DOHH2 (cell line): ENCODE data around the gene PDE3B.
A peak's percentile ranks its signal among the peaks of the same experiment; 100 is the strongest.

ENCODE experiments used
- H3F3A ChIP-seq: fragments of 200-600 bp; sonication (generic), shearing (Covaris generic); 2 replicates; pipeline ENCODE4 v1.6.0; 2016; ENCODE audit warnings: antibody characterized with exemption, mild to moderate bottlenecking; ENCODE audit not compliant: control insufficient read depth, insufficient read depth
- H3K27ac ChIP-seq: fragments of 200-600 bp; sonication (generic); 2 replicates; pipeline ENCODE4 v1.5.1; 2014; ENCODE audit warnings: low read depth, mild to moderate bottlenecking, low read length, moderate library complexity
- H3K27me3 ChIP-seq: fragments of 200-600 bp; sonication (generic); 2 replicates; pipeline ENCODE4 v1.6.1; 2014; ENCODE audit warnings: mild to moderate bottlenecking, low read length, mixed read lengths; ENCODE audit not compliant: control insufficient read depth
- H3K36me3 ChIP-seq: fragments of 200-600 bp; sonication (generic); 2 replicates; pipeline ENCODE4 v1.6.1; 2014; ENCODE audit warnings: mild to moderate bottlenecking, low read length, moderate library complexity, mixed read lengths; ENCODE audit not compliant: control insufficient read depth
- H3K4me1 ChIP-seq: fragments of 200-600 bp; sonication (generic); 2 replicates; pipeline ENCODE4 v1.6.1; 2014; ENCODE audit warnings: mild to moderate bottlenecking, low read length, mixed read lengths; ENCODE audit not compliant: control insufficient read depth
- H3K4me2 ChIP-seq: fragments of 200-600 bp; sonication (generic); 2 replicates; pipeline ENCODE4 v1.6.0; 2014; ENCODE audit warnings: mild to moderate bottlenecking, low read length, moderate library complexity
- H3K4me3 ChIP-seq: fragments of 200-600 bp; sonication (generic); 2 replicates; pipeline ENCODE4 v1.5.1; 2014; ENCODE audit warnings: mild to moderate bottlenecking, low read length, mixed read lengths
- H3K79me2 ChIP-seq: fragments of 200-600 bp; sonication (generic); 2 replicates; pipeline ENCODE4 v1.6.1; 2014; ENCODE audit warnings: mild to moderate bottlenecking, low read length, mixed read lengths; ENCODE audit not compliant: control insufficient read depth
- H3K9me2 ChIP-seq: fragments of 200-600 bp; sonication (generic); replicated peaks from 2 replicates; pipeline ENCODE4 v1.6.1; 2014; ENCODE audit warnings: mild to moderate bottlenecking, low read length, mixed read lengths; ENCODE audit not compliant: control insufficient read depth
- H3K9me3 ChIP-seq: fragments of 200-600 bp; sonication (generic); 2 replicates; pipeline ENCODE4 v1.6.1; 2014; ENCODE audit warnings: antibody characterized with exemption, low read length, mixed read lengths; ENCODE audit not compliant: control insufficient read depth, insufficient read depth
- H4K20me1 ChIP-seq: fragments of 200-600 bp; sonication (generic); 2 replicates; pipeline ENCODE4 v1.6.0; 2014; ENCODE audit warnings: low read depth, mild to moderate bottlenecking, antibody characterized with exemption, low read length, moderate library complexity; ENCODE audit not compliant: control insufficient read depth, insufficient read depth
- CTCF ChIP-seq: fragments of 200-600 bp; sonication (generic); IDR thresholded peaks from one replicate; pipeline ENCODE4 v1.5.1; 2014; ENCODE audit warnings: antibody characterized with exemption, mild to moderate bottlenecking, low read depth, low read length; ENCODE audit not compliant: poor library complexity, severe bottlenecking
- EZH2phosphoT487 ChIP-seq: fragments of 200-600 bp; sonication (generic); IDR thresholded peaks from 2 replicates; pipeline ENCODE4 v1.6.1; 2017; ENCODE audit warnings: borderline replicate concordance, mild to moderate bottlenecking, antibody characterized with exemption, low read length, moderate library complexity, mixed read lengths

PDE3B gene

GRCh38 chr11:14636119-14636518 lies 7.5 kb upstream of the PDE3B start:
- H3K4me1 ChIP-seq, result peaks cover 12% of the 10 kb centered on the region
- H4K20me1 ChIP-seq, result no peaks in the 10 kb centered on the region
- H3K27ac ChIP-seq, result no peak overlapping the region
- H3K27me3 ChIP-seq, result peaks cover 10% of the 10 kb centered on the region; the same call in 1 of the 2 replicates
- no peaks in the 10 kb centered on the region; the same call in 1 of the 2 replicates for H3K9me2 ChIP-seq
- peak overlapping the region; percentile 11; the same call in 1 of the 2 replicates for H3K4me2 ChIP-seq
- TF ChIP-seq EZH2phosphoT487 (no peak), CTCF (no peak)
- no peaks in the 10 kb centered on the region for H3F3A ChIP-seq
- H3K36me3 ChIP-seq, result no peaks in the 10 kb centered on the region
- H3K9me3 ChIP-seq, result no peaks in the 10 kb centered on the region
- H3K4me3 ChIP-seq, result no peak overlapping the region
- H3K79me2 ChIP-seq, result no peaks in the 10 kb centered on the region

GRCh38 chr11:14637868-14638409 lies 5.7 kb upstream of the PDE3B start:
- TF ChIP-seq EZH2phosphoT487 (no peak), CTCF (no peak)
- Histone ChIP-seq H3K4me1 (peaks cover 12% of the 10 kb centered on the region), H3K9me3 (no peaks in the 10 kb centered on the region), H3K79me2 (no peaks in the 10 kb centered on the region), H3K9me2 (no peaks in the 10 kb centered on the region; the same call in 1 of the 2 replicates), H3K36me3 (no peaks in the 10 kb centered on the region), H3K27ac (no peak overlapping the region), H3K27me3 (peaks cover 10% of the 10 kb centered on the region), H3F3A (no peaks in the 10 kb centered on the region), H3K4me3 (no peak overlapping the region), H4K20me1 (no peaks in the 10 kb centered on the region), H3K4me2 (no peak overlapping the region)

GRCh38 chr11:14638561-14638960 lies 5.0 kb upstream of the PDE3B start:
- Histone ChIP-seq H3K27ac (no peak overlapping the region), H3K4me2 (no peak overlapping the region), H3K36me3 (no peaks in the 10 kb centered on the region), H3K27me3 (peaks cover 10% of the 10 kb centered on the region), H3K9me2 (no peaks in the 10 kb centered on the region; the same call in 1 of the 2 replicates), H3F3A (no peaks in the 10 kb centered on the region), H3K9me3 (no peaks in the 10 kb centered on the region), H3K4me3 (no peak overlapping the region), H3K4me1 (peaks cover 12% of the 10 kb centered on the region), H3K79me2 (no peaks in the 10 kb centered on the region), H4K20me1 (no peaks in the 10 kb centered on the region)
- TF ChIP-seq EZH2phosphoT487, result no peak
- TF ChIP-seq CTCF, result no peak
